H1 (cell line): Measurements from ENCODE around the gene MSI2.

Experiments used
- EZH2 ChIP-seq: fragments of 200-600 bp; sonication (generic); IDR thresholded peaks from 2 replicates; pipeline ENCODE4 v1.7.1; 2012; ENCODE audit warnings: low read depth, mild to moderate bottlenecking, moderate library complexity, low read length, inconsistent platforms; ENCODE audit not compliant: severe bottlenecking
- SAP30 ChIP-seq: fragments of 300-600 bp; sonication (generic); IDR thresholded peaks from 2 replicates; pipeline ENCODE4 v1.7.1; 2012; ENCODE audit warnings: low read length, moderate library complexity, mild to moderate bottlenecking, inconsistent platforms; ENCODE audit not compliant: insufficient read depth, insufficient replicate concordance
- SIRT6 ChIP-seq: IDR thresholded peaks from one replicate; pipeline ENCODE4 v1.7.1; 2012; ENCODE audit warnings: low read length, inconsistent platforms
- SP2 ChIP-seq: IDR thresholded peaks from 2 replicates; pipeline ENCODE4 v1.6.1; 2012; ENCODE audit warnings: mild to moderate bottlenecking, low read length, inconsistent platforms
- TF ChIP-seq, protein P1 (sequence below), 3 experiments: IDR thresholded peaks; 1 replicate in 2 of 3; 2 replicates in 1 of 3; pipeline versions ENCODE4 v1.5.1 to v1.6.1; 2011; ENCODE audit warnings: low read length in 3 of 3, mild to moderate bottlenecking in 3 of 3, inconsistent platforms in 2 of 3, low read depth in 1 of 3, moderate library complexity in 1 of 3; ENCODE audit not compliant: insufficient read depth in 1 of 3; ENCODE audit errors: control extremely low read depth in 1 of 3

DNA sequence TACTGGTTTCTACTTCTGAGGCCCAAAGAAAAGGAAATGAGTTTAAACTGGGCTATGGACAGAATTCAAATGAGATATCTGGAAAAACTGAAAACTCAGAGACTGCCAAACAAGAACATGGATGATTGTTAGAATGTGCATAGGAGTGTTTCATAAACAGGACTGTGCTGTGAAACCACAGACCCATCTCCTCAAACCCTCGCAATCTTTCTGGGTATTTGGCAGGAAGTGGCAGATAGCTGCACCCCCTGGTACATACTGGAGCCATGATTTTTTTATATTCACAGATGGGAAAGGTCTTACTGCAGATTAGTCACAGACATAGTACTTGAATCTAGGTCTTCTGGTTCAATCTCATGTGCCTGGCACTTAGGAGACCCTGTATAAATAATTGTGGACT lies 343.8 kb downstream of the MSI2 start:
- TF ChIP-seq EZH2 (no peak), SAP30 (no peak), SIRT6 (no peak), SP2 (no peak)
- TF ChIP-seq, protein P1, sequence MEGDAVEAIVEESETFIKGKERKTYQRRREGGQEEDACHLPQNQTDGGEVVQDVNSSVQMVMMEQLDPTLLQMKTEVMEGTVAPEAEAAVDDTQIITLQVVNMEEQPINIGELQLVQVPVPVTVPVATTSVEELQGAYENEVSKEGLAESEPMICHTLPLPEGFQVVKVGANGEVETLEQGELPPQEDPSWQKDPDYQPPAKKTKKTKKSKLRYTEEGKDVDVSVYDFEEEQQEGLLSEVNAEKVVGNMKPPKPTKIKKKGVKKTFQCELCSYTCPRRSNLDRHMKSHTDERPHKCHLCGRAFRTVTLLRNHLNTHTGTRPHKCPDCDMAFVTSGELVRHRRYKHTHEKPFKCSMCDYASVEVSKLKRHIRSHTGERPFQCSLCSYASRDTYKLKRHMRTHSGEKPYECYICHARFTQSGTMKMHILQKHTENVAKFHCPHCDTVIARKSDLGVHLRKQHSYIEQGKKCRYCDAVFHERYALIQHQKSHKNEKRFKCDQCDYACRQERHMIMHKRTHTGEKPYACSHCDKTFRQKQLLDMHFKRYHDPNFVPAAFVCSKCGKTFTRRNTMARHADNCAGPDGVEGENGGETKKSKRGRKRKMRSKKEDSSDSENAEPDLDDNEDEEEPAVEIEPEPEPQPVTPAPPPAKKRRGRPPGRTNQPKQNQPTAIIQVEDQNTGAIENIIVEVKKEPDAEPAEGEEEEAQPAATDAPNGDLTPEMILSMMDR (IDR thresholded peaks at IDR 0.05; ENCODE audit: control extremely low read depth in 1 of 3, insufficient read depth in 1 of 3, low read depth in 1 of 3, low read length in 3 of 3): no peak
